Keratinocyte (primary cell): Measurements from ENCODE around the gene PAX3. TPM values are rescaled to one million over a fixed set of nuclear protein-coding genes. Genes with fewer than 3 reads are reported as not detected.

ENCODE experiments used
- DNase-seq: peaks from one replicate; pipeline ENCODE4 v3.0.0-alpha.2; 2011; ENCODE audit warnings: low read depth, missing footprints, low spot score
- FAIRE-seq: peaks from 2 replicates; lab custom pipeline; 2011; peaks lifted over from hg19 to GRCh38; lab: Jason Lieb, UNC
- H2AFZ ChIP-seq: 2 replicates; pipeline ENCODE4 v1.6.0; 2012; ENCODE audit warnings: low read length, control low read depth, inconsistent platforms; ENCODE audit not compliant: control insufficient read depth
- H3K27ac ChIP-seq: 2 replicates; pipeline ENCODE4 v1.5.1; 2011; ENCODE audit warnings: low read length; ENCODE audit not compliant: control insufficient read depth, insufficient read depth
- H3K27me3 ChIP-seq: 3 replicates; pipeline ENCODE4 v1.6.0; 2011; ENCODE audit warnings: low read length; ENCODE audit not compliant: control insufficient read depth, insufficient read depth; ENCODE audit errors: extremely low read depth
- H3K36me3 ChIP-seq, 2 experiments: 2 replicates in 1 of 2; 3 replicates in 1 of 2; pipeline ENCODE4 v1.5.1; 2011; ENCODE audit warnings: low read length in 2 of 2, mild to moderate bottlenecking in 1 of 2; ENCODE audit not compliant: control insufficient read depth in 2 of 2, insufficient read depth in 2 of 2; ENCODE audit errors: extremely low read depth in 1 of 2
- H3K4me1 ChIP-seq: 3 replicates; pipeline ENCODE4 v1.5.1; 2011; ENCODE audit warnings: low read length; ENCODE audit not compliant: control insufficient read depth, insufficient read depth; ENCODE audit errors: extremely low read depth
- H3K4me2 ChIP-seq: 3 replicates; pipeline ENCODE4 v1.6.0; 2011; ENCODE audit warnings: low read depth, low read length; ENCODE audit not compliant: control insufficient read depth, insufficient read depth; ENCODE audit errors: extremely low read depth
- H3K4me3 ChIP-seq, 3 experiments: fragments of 200-600 bp in 1 of 3; sonication (generic) in 1 of 3; 2 replicates in 2 of 3; 3 replicates in 1 of 3; pipeline ENCODE4 v1.5.1; 2011 to 2016; ENCODE audit warnings: low read length in 3 of 3, mild to moderate bottlenecking in 3 of 3, control low read depth in 2 of 3, inconsistent platforms in 1 of 3, low read depth in 1 of 3, mixed read lengths in 1 of 3, mixed run types in 1 of 3, moderate library complexity in 1 of 3; ENCODE audit not compliant: control insufficient read depth in 2 of 3, insufficient read depth in 2 of 3; ENCODE audit errors: extremely low read depth in 1 of 3
- H3K79me2 ChIP-seq: 2 replicates; pipeline ENCODE4 v1.6.0; 2012; ENCODE audit warnings: low read length; ENCODE audit not compliant: control insufficient read depth, insufficient read depth
- H3K9ac ChIP-seq: 3 replicates; pipeline ENCODE4 v1.6.0; 2011; ENCODE audit warnings: low read length; ENCODE audit not compliant: control insufficient read depth, insufficient read depth; ENCODE audit errors: extremely low read depth
- H3K9me1 ChIP-seq: 3 replicates; pipeline ENCODE4 v1.6.0; 2011; ENCODE audit warnings: low read length; ENCODE audit not compliant: control insufficient read depth, insufficient read depth; ENCODE audit errors: extremely low read depth
- H3K9me3 ChIP-seq: 2 replicates; pipeline ENCODE4 v1.5.1; 2012; ENCODE audit warnings: low read depth, low read length; ENCODE audit not compliant: control insufficient read depth
- H4K20me1 ChIP-seq: 3 replicates; pipeline ENCODE4 v1.6.0; 2011; ENCODE audit warnings: low read length; ENCODE audit not compliant: control insufficient read depth, insufficient read depth; ENCODE audit errors: extremely low read depth
- EZH2 ChIP-seq: IDR thresholded peaks from one replicate; pipeline ENCODE4 v1.6.1; 2012; ENCODE audit warnings: inconsistent platforms, mild to moderate bottlenecking, low read length, moderate library complexity
- dilution Hi-C: fragments of 300-500 bp; cut with MboI; formaldehyde crosslinking; loops from one replicate; pipeline ENCODE4 v1.7.0; 2020; ENCODE audit warnings: low sequenced_read_pairs; ENCODE audit not compliant: extremely low pct_ligation_motif_present
- polyA plus RNA-seq, 5 experiments: library from polyadenylated mRNA; depleted of rRNA in 3 of 5; stranded (reverse) in 3 of 5; stranded (forward) in 1 of 5; unstranded in 1 of 5; fragments of >200 nt; gene quantifications; 1 replicate in 1 of 5; 2 replicates in 3 of 5; 3 replicates in 1 of 5; pipeline versions ENCODE4 v1.2.1 to v1.2.3, GENCODE V29; 2011 to 2012; ENCODE audit warnings: missing spikeins in 2 of 5, low read depth in 1 of 5, low replicate concordance in 1 of 5
- TF ChIP-seq, protein P1 (sequence below), 3 experiments: IDR thresholded peaks in 1 of 3; conservative IDR thresholded peaks in 1 of 3; optimal IDR thresholded peaks in 1 of 3; 2 replicates in 2 of 3; 3 replicates in 1 of 3; pipeline versions ENCODE3 to v1.5.1; 2011; ENCODE audit warnings: low read length in 3 of 3, mild to moderate bottlenecking in 3 of 3, moderate library complexity in 2 of 3, control low read depth in 1 of 3, inconsistent platforms in 1 of 3; ENCODE audit not compliant: insufficient read depth in 2 of 3; ENCODE audit errors: extremely low read depth in 1 of 3

PAX3 gene
- polyA plus RNA-seq, 1 donor (not counting 4 experiments of a cell fraction or from before 2014, with no cell fraction given), result not detected

- Histone ChIP-seq H4K20me1 (no peaks in the 10 kb centered on the region), H3K9me3 (peaks cover 4% of the 10 kb centered on the region), H3K4me1 (peaks cover 7% of the 10 kb centered on the region), H3K36me3 (no peaks in the 10 kb centered on the region), H3K27ac (no peak overlapping the region), H2AFZ (no peak overlapping the region), H3K79me2 (no peaks in the 10 kb centered on the region), H3K4me3 (peak overlapping the region in 2 of 3 experiments; percentile 40 to 56), H3K9me1 (no peaks in the 10 kb centered on the region), H3K4me2 (peak overlapping the region; percentile 71), H3K9ac (no peak overlapping the region), H3K27me3 (peaks cover 100% of the 10 kb centered on the region)
- no peak for FAIRE-seq
- TF ChIP-seq, protein P1, sequence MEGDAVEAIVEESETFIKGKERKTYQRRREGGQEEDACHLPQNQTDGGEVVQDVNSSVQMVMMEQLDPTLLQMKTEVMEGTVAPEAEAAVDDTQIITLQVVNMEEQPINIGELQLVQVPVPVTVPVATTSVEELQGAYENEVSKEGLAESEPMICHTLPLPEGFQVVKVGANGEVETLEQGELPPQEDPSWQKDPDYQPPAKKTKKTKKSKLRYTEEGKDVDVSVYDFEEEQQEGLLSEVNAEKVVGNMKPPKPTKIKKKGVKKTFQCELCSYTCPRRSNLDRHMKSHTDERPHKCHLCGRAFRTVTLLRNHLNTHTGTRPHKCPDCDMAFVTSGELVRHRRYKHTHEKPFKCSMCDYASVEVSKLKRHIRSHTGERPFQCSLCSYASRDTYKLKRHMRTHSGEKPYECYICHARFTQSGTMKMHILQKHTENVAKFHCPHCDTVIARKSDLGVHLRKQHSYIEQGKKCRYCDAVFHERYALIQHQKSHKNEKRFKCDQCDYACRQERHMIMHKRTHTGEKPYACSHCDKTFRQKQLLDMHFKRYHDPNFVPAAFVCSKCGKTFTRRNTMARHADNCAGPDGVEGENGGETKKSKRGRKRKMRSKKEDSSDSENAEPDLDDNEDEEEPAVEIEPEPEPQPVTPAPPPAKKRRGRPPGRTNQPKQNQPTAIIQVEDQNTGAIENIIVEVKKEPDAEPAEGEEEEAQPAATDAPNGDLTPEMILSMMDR (optimal IDR thresholded peaks at IDR 0.05 in 1 of 3, IDR thresholded peaks at IDR 0.05 in 1 of 3, conservative IDR thresholded peaks at IDR 0.05 in 1 of 3; ENCODE audit: extremely low read depth in 1 of 3, insufficient read depth in 2 of 3, low read length in 3 of 3), result no peak
- peak; percentile 90 for TF ChIP-seq EZH2
- dilution Hi-C loops, result no loop called here
- no peak for DNase-seq
Measured at GRCh38 chr2:222305516-222306392, 7.0 kb upstream of the PAX3 start.

DNA sequence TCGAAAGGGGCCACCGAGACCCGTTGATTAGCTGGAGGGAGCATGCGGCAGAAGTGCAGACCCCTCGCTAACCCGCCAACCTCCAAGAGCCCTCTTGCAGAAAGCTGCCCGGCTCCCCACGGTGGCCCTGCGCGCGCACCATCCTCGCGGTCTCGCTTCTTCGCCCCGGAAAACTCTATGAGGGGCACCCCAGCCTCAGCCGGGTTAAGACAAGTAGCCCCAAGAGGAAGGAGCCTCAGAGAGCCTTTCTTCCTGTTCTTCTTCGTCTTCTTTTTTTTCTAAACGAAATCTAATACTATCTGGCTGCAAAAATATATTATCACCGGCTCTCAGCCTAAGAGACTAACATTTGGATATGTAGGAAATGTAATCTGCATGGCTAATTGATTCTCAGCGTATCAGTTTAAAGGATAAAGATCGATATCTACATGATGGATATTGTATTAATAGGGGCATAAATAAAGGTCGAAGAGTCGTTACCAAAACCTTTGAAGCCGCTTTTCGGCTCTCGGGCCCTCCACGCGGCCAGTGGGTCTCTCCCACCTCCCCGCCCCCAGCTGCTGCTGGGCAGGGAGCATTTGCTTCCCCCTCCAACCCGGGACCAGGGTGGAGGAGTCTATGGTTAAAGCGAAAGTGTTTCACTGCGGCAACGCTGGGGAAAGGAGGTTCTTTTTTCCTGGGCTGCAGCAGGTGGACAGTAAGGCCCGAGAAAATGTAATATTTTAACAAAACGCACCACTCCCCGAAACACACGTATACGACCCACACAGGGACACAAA, 6.1 kb upstream of the PAX3 start:
- Histone ChIP-seq H2AFZ (no peak overlapping the region), H3K79me2 (no peaks in the 10 kb centered on the region), H3K36me3 (no peaks in the 10 kb centered on the region), H4K20me1 (no peaks in the 10 kb centered on the region), H3K9me1 (no peaks in the 10 kb centered on the region), H3K4me3 (peak overlapping the region in 1 of 3 experiments; percentile 40), H3K9me3 (peaks cover 4% of the 10 kb centered on the region), H3K4me2 (peak overlapping the region; percentile 71), H3K27me3 (peaks cover 100% of the 10 kb centered on the region), H3K27ac (no peak overlapping the region), H3K9ac (no peak overlapping the region), H3K4me1 (peaks cover 7% of the 10 kb centered on the region)
- dilution Hi-C loops, result no loop called here
- TF ChIP-seq EZH2, result no peak
- TF ChIP-seq, protein P1 (optimal IDR thresholded peaks at IDR 0.05 in 1 of 3, IDR thresholded peaks at IDR 0.05 in 1 of 3, conservative IDR thresholded peaks at IDR 0.05 in 1 of 3; ENCODE audit: extremely low read depth in 1 of 3, insufficient read depth in 2 of 3, low read length in 3 of 3), result no peak
- DNase-seq, result no peak
- FAIRE-seq, result no peak
